H4 (cell line): Measurements from ENCODE around the gene HLCS. TPM values are rescaled to one million over a fixed set of nuclear protein-coding genes. Genes with fewer than 3 reads are reported as not detected.

Experiments used
- DNase-seq: peaks from one replicate; pipeline ENCODE4 v3.0.0-alpha.2; 2015; ENCODE audit warnings: low spot score
- total RNA-seq: library from RNA; depleted of rRNA; stranded (reverse); fragments of >200 nt; shearing (Covaris generic); gene quantifications from 2 replicates; pipeline ENCODE4 v1.2.3, GENCODE V29; 2014

Gene HLCS
- total RNA-seq, 1 experiment from 2014 or later = 26.0 TPM

DNA sequence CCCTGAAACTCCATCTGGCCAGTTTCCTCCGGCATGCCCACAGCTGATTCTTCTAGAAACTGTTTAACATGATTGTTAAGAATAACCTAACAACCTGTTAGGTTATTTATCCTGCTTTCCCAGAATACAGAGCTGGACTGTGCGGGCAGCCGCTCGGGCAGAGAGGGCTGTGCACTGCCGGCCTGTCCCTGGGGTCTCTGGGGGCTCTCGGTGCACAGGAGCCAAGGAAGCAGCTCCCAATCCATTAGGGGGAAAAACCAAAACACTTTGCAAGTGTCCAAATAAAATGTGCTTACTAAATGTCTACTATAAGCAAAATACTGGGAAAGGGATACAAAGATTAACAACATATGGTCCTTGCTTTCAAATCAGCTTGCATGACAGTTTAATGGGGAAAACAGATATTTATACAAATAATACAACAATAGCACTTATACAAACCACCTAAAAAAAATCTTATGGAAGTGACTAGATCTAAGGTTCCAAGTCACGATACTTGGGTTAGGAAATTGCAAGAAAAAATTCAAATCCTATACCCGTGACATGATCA is 50.7 kb downstream of the HLCS start:
- DNase-seq = no peak

DNA sequence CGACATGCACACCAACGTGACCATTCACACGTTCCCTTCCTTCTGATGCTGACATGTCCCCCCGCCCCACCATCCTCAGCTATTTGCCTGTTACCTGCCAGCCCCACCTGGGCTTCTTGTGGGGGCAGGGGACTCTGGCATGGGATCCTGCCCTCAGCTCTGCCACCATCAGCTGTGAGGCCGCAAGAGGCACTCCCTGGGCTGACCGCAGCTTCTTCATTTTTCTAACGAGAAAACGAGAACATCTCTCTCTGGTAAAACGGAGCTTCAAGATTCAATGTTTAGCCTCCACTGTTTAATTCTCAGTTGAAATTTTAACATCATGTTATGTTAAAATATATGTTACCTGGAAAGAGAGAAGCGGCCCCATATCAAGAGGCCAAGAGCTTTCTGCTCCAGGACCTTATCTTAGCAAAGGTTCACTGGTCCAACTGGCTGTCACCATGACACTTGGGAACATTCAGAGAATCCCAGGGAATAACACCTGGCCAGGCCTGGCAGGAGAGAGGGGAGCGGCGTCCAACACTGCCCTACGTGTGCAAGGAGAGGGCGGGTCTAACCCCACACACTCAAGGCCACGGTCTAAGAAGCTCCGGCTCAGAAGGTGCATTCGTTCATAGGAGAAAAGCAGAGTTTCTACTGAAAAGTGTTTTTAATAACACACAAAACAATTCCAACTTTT is 51.3 kb downstream of the HLCS start:
- DNase-seq = no peak

DNA sequence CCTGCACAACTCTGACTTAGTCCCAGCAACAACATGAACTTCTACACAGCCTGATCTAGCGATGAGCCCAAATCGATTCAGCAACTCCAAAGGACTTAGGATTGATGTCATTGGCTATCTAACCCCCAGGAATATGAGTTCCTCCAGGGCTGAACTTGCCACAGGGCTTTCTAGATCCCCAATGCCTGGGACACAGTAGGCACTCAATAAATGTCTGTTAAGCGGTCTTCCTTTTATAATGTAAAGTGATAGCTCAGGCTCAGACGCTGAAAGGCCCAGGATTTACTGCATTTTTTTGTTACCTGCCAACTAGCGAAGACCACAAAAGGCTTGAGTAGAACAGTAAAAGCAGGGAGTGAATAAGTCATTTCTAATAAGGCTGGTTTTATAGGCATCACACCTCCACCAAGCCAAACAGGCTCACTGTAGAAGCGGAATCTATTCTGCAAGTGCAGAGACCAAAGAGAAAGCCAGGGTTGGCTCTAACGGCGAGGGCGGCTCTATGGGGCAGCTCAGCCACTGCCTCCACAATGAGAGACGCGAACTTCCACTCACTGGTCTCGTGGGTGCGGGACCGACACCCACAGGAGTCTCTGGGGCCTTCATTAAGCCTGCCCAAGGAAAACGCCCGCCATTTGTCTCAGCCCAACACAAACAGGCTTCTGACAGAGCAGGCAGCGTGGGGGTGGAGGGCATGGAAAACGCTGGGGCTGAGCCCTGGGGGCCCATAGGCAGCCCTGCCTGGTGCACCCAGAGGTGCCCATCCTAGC is 52.0 kb downstream of the HLCS start:
- no peak for DNase-seq

DNA sequence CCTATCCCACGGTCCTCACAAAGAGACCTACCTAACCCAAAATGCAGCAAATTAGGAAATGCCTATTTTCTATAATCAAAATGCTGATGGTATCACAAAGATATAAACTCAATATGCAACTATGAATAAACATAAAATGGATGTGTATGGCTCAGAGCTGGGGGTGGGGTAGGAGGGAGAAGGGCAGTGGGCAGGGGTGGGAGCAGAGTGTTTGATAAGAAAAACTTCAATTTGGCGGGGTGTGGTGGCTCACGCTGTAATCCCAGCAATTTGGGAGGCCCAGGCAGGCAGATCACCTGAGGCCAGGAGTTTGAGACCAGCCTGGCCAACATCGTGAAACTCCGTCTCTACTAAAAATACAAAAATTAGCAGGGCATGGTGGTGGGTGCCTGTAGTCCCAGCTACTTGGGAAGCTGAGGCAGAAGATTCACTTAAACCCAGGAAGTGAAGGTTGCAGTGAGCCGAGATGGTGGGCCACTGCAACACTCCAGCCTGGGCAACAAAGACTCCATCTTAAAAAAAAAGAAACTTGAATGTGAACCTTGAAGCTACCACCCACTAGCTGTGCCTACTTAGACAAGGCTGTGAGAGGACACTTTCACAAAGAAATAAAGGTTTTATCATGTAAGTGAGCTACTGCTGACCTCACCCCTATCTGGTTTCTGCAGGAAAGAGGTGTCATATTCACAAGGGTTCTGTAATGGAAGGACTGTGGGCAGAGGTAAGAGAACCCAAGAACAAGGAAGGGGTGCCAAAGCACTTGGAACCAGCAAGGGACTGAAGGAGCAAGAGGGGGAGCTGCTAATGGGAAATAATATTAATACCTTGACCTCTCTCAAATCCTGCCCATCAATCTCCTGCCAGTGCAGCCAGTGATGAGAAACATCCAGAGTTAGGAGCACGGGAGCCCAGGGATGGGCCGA is 53.0 kb downstream of the HLCS start:
- DNase-seq = no peak

DNA sequence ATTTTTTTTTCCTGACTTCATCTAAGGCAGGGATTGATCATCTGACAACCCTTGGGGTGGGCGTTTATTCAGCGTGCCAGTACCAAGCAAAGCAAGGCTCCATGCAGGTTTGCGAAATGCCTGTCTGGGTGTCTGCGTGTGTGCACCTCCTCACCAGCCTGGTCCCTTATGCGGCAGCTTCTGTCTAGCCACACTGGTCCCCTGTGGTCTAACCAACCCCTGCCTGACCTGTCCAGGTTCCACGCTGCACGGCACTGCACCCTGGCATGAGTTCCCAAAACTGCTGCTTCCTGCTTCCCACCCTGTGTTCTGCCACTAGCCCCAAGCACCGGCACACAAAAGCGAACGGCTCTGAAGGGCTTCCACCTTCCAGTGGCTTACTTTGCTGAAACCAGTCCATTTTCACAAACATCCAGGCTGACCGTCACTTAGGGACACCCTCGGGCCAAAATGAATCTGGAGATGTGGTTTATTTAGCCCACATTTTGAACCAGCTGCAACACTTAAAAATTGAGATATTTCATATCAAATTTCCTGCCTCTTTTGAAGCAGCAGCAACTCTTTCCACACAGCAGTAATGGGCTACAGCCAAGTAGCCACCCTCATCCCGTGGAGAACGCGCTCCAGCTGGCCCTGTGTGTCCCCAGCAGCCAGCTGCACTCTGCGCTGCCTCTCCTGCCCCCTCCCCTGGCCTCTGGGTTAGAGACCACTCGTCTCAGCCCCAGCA is 55.7 kb downstream of the HLCS start:
- peak; percentile 86 for DNase-seq

DNA sequence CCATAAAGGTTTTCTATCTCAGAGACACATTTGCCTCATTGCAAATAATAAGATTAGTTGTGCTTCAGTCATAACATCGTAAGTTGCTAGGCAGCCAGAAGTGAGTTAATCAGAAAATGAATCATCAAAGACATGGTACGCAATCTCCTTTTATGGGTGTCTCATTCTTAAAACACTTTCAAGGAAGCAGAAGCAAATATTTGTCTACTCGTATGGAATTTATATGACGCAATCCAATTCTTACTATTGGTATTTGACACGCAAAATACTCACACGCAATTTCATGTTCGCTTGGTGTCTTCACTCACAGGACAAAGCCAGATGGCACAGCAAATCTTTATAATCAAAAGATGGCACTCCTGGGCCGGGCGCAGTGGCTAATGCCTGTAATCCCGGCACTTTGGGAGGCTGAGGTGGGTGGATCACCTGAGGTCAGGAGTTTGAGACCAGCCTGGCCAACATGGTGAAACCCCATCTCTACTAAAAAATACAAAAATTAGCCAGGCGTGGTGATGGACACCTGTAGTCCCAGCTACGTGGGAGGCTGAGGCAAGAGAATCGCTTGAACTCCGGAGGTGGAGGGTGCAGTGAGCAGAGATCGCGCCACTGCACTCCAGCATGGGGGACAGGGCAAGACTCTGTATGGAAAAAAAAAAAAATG is 56.4 kb downstream of the HLCS start:
- peak; percentile 97 for DNase-seq

DNA sequence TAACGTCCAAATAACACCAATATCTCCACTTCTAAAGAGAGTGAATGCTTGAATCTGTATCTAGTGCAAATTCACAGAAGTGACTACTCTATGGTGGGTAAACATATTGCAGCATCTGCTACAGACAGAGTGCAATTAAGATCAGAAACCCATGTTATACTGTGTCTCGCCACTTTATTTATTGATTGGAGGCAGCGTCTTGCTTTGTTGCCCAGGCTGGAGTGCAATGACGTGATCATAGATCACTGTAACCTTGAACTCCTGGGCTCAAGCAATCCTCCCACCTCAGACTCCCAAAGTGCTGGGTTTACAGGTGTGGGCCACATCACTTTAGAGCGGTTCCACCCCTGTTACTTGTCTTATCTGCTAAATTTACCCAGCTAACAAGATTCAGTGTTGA is 57.0 kb downstream of the HLCS start:
- DNase-seq = no peak

DNA sequence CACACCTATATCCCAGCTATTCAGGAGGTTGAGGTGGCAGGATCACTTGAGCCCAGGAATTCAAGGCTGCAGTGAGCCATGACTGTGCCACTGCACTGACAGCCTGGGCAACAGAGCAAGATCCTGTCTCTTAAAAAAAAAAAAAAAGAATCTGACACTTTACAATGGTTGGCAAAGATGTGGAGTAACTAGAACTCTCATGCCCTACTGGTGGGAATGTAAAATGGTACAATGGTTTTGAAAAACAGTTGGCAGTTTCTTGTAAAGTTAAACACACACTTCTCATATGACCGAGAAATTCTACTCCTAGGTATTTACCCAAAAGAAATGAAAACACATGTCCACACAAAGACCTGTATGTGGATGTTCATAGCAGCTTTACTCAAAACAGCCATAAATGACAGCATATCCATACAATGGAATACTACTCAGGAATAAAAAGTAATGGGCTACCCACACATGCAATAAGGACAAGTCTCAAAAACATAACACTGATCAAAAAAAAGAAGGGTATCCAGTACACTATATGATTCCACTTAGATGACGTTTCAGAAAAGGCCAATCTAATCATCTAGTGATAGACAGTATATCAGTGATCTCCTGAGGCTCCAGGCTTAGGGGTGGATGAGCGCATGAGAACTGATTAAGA is 58.1 kb downstream of the HLCS start:
- DNase-seq = peak; percentile 73

DNA sequence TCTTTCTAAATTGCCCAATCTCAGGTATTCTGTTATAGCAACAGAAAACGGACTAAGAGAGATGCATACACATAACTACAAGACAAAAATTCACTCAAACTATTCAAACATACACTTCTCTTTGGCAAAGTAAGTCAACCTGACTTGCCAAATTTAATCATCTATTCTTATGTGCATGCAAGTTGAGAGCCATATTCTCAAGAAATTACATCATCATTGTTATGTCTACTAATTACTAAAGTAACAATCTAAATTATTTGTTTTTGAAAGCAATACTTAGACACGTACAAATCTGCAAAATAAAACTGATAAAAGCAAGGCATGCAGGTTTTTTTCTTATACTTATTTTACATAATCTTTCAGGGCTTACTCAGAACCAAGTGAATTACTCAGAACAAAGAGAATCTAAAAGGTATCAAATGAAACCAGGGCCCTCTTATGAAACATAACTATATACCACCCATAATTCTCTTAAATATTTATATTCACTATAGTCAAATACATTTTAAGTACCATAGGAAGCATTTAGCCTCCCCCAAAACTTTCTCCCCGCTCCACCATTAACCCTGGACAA is 62.3 kb downstream of the HLCS start:
- no peak for DNase-seq

DNA sequence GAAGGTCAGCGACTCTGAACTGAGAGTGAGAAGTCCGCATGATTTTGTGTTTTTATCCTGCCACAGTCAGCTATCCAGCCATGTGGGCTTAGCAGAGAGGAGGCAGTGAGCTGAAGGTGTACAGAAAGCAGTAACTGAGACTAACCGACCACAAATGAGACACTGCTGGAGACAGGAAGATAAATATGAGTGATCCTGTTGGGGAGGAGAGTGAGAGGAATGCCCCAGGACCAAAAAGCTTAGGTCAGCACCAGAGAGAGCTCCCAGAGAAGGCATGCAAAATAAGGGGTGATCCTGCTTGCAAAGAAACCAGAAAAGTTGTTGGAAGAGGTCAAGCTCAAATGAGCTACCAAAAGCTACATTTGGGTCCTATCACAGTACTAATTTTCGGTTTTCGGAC is 63.7 kb downstream of the HLCS start:
- DNase-seq = no peak

DNA sequence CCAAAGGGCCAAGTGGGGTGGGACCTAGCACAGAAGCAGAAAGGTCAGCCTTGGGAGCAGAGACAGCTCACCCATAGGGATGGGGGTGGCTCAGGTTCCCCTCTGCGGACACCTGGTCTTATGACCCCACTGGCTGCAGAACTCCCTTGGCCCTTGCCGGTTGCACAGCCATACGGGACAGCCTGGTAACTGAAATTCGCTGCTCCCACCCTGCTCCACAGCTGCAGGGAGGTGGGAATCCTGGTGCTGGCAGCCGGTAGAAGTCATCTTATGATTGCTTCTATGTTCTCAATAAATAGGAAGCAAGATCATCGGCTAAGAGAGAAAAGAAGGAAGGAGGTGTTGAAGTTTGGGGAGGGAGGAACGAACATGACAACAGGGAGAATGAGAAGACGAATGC is 64.1 kb downstream of the HLCS start:
- DNase-seq = no peak

DNA sequence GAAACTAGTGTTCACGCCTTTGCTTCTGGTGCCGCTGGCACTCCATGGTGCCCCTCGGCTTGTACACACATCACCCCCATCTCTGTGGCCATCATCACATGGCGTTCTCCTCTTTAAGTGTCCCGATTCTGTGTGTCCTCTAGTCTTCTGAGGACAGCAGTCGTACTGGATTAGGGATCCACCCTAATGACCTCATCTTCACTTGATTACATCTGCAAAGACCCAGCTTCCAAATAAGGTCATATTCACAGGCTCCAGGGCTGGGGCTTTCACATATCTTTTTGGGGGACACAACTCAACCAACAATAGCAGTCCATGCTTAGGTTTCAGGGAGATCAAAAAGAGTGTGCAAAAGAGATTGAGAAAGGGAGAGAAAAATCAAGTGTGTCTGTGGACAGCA is 64.9 kb downstream of the HLCS start:
- DNase-seq = no peak

DNA sequence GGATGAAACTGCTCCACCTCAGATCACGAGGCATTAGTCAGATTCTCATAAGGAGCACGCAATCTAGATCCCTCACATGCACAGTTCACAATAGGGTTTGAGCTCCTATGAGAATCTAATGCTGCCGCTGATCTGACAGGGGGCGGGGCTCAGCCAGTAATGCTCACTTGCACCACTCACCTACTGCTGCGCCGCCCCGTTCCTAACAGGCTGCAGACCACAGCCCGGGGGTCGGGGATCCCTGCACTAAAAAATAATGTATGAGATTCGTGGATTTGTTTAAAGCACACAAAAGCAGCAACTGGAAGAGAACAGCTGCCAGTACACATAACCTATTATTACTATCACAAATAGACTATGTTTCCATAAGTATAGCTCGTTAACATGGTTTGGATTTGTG is 72.9 kb downstream of the HLCS start:
- no peak for DNase-seq

DNA sequence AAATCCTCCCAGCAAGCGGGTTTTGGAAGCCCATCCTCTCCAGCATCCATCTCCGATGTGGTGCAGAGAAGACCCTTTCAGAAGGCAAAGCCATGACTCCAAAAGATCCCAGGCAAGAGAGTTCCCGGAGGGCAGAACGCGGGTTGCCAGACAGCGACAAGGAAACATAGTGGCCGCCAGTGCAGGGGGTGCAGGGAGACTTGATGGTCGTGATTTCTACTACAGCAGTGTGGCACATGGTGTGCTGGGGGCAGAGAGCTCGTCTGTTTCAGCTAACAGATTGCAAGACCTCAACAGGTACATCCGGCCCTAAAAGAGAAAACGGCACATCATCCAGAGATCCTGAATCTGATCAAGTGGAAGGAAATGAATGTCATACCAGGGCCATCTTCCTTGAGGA is 74.3 kb downstream of the HLCS start:
- DNase-seq = no peak

DNA sequence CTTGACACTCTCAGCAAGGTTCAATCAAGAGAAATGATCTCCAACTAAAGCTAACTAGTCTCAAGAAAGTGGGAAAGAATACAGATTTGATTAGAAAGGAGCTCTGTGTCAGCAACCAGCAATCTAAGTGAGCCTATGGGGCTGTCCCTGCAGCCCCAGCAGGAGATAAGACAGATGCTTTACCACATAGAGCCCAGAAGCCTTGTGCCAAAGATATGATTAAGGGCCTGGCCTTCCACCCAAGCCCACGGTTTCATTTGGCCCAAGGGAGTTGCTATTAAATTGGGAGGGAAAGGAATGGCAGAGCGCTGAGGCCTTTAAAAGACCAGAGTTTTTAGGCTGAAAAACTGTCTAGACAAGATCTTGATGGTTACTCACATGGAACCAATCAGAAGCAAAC is 74.8 kb downstream of the HLCS start:
- DNase-seq = no peak

DNA sequence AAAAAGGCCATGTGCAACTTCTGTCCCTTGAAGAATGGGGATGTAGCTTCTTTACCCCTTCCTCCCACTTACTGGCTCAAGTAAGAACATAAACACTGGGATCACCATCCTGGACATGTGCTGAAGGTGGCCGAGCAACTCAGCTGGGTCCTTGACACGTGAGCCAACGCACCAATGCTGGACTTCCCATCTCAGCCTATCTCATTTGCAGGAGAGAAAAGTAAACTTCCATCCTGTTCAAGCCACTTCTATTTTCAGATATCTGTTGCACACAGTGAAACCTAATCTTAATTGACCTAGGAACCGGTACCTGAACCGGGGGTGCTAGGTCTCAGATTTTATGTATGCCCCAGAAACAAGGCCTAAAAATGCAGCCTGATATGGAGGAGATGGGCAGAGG is 75.3 kb downstream of the HLCS start:
- no peak for DNase-seq

DNA sequence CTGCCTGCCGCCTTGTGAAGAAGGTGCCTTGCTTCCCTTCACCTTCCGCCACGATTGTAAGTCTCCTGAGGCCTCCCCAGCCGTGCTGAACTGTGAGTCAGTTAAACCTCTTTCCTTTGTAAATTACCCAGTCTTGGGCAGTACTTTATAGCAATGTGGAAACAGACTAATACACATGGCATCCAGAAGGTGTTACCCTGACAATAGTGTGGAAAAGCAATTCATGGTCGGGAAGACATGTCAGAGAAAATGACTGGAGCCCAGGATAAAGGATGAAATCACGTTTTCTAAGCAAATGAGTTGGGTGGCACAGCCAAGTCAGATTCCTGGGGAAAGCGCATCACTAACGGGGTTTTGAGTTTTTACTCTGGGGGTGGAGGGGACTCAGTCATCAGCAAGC is 76.4 kb downstream of the HLCS start:
- DNase-seq = no peak

DNA sequence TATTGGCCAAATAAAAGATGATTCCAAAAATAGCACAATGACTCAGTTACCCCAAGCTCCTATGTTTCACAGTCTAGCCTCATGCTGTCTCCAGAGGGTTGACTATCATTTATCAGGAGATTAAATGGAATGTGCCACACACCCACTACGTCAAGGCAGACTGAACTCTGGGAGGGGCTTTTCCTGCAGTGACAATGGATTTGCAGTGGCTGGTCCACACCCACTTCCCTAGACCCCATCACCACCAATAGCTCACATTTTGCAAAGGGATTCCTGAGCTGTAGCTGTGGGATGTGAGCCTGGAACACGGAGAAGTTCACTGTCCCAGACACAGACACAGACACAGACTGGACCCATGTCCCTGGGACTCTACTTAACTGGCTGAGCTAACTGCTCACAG is 77.1 kb downstream of the HLCS start:
- DNase-seq = no peak

DNA sequence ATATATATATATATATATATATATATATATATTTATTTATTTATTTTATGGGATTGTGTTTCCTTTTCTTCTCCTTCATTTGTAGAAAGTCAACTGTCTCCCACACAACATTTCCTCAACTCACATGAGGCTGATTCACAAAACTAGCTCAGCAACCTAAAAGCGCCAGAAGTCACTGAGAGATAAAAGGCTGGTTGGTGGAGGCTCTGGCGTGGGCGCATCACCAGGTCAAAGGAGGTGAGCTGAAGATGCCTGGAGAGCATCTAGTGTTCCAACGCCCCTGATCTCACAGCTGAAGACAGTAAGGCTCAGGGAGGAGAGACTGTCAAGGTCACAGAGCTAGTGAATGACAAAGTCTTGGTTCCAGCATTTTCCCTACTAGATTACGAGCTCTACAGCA is 78.0 kb downstream of the HLCS start:
- no peak for DNase-seq

DNA sequence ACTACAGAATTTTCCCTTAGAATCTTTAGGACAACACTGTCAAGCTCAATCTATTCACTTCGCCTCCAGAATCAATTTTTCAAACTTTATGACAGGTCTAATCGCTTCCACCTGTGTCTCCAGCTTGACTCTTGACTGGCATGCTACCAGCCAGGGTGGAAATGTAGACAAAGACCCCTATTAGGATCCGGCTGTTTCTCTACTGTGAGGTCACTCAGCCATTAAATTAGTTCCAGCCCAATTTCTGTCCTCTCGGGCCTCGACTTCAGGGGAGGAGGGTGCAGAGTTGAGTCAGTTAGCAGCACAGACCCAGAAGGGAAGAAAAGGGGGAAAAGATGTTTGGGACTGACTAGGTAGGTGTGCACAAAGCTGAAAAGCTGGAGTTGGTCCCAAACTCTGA is 78.5 kb downstream of the HLCS start:
- no peak for DNase-seq
